ENCODE data around the gene RPL35A. TPM values are rescaled to one million over a fixed set of nuclear protein-coding genes. Genes with fewer than 3 reads are reported as not detected.

RPL35A gene
- total and polyA plus RNA-seq, 2 of the 4 experiments (the other 2 are of a cell fraction): 906 to 1,064 TPM

GRCh38 chr3:197952440-197952839 is 2.5 kb downstream of the RPL35A start:
- Histone ChIP-seq H3K4me3 (ENCODE audit: insufficient read depth, low read depth, low read length) (no peak overlapping the region), H3K4me2 (ENCODE audit: low read depth, low read length) (no peak overlapping the region), H3K9me3 (ENCODE audit: control insufficient read depth, insufficient read depth, low read length) (no peaks in the 10 kb centered on the region), H4K8ac (ENCODE audit: low read depth in 2 of 2, low read length in 2 of 2) (no peak overlapping the region), H3K18ac (ENCODE audit: low read depth, low read length) (no peak overlapping the region), H4K20me1 (ENCODE audit: insufficient read depth, low read length) (peaks cover 45% of the 10 kb centered on the region), H2AFZ (replicated peaks; ENCODE audit: low read length, poor library complexity) (no peak overlapping the region), H3K4me1 (ENCODE audit: control insufficient read depth, insufficient read depth, low read length) (0 out of 2 replicates have a peak, but pooled peaks cover 1% of the 10 kb centered on the region), H3K79me1 (ENCODE audit: low read depth in 1 of 2, low read length in 2 of 2) (peaks cover 17 to 45% of the 10 kb centered on the region in 2 experiments), H3K27me3 (ENCODE audit: control insufficient read depth, insufficient read depth, low read length) (no peaks in the 10 kb centered on the region), H3K14ac (replicated peaks; ENCODE audit: low read depth, low read length) (no peak overlapping the region), H3K4ac (ENCODE audit: low read depth, low read length) (no peak overlapping the region), H3K27ac (ENCODE audit: insufficient read depth, low read length) (no peak overlapping the region), H3K9me1 (ENCODE audit: insufficient read depth, low read length) (no peaks in the 10 kb centered on the region), H3K36me3 (ENCODE audit: control insufficient read depth, insufficient read depth, low read length) (peaks cover 38% of the 10 kb centered on the region), H4K91ac (ENCODE audit: insufficient read depth, low read depth, low read length) (no peak overlapping the region), H2BK5ac (ENCODE audit: low read depth, low read length, poor library complexity, severe bottlenecking) (no peak overlapping the region), H3K23ac (ENCODE audit: low read depth, low read length) (no peak overlapping the region), H3K56ac (ENCODE audit: extremely low read depth, insufficient read depth, low read length) (no peak overlapping the region), H4K5ac (ENCODE audit: low read depth, low read length) (no peak overlapping the region), H2BK120ac (ENCODE audit: low read depth, low read length) (no peak overlapping the region), H2AK9ac (replicated peaks; ENCODE audit: low read depth, low read length, poor library complexity) (no peak overlapping the region), H2BK15ac (ENCODE audit: low read depth, low read length) (no peak overlapping the region), H2BK20ac (ENCODE audit: low read depth, low read length) (no peak overlapping the region), H3K9ac (ENCODE audit: low read depth, low read length) (no peak overlapping the region), H2AK5ac (ENCODE audit: low read depth, low read length) (no peak overlapping the region)
- TF ChIP-seq CEBPB (IDR thresholded peaks at IDR 0.05; ENCODE audit: low read depth, low read length) (no peak), MXI1 (IDR thresholded peaks at IDR 0.05; ENCODE audit: borderline replicate concordance, low read depth, low read length) (no peak), BHLHE40 (IDR thresholded peaks at IDR 0.05; ENCODE audit: low read depth, low read length) (no peak), NFE2L2 (IDR thresholded peaks at IDR 0.05; ENCODE audit: low read depth, low read length) (no peak), RCOR1 (IDR thresholded peaks at IDR 0.05; ENCODE audit: insufficient replicate concordance, low read length) (no peak), CTCF (conservative IDR thresholded peaks at IDR 0.05; ENCODE audit: low read depth, low read length) (no peak), FOS (IDR thresholded peaks at IDR 0.05; ENCODE audit: low read depth, low read length) (no peak), ELK1 (IDR thresholded peaks at IDR 0.05; ENCODE audit: borderline replicate concordance, low read depth, low read length) (no peak), USF2 (IDR thresholded peaks at IDR 0.05; ENCODE audit: low read depth, low read length) (no peak), POLR2A (IDR thresholded peaks at IDR 0.05; ENCODE audit: low read depth, low read length) (no peak), RFX5 (IDR thresholded peaks at IDR 0.05; ENCODE audit: low read depth, low read length) (no peak), MAFK (IDR thresholded peaks at IDR 0.05; ENCODE audit: low read depth, low read length) (no peak), SMC3 (IDR thresholded peaks at IDR 0.05; ENCODE audit: low read depth, low read length) (no peak), RAD21 (IDR thresholded peaks at IDR 0.05; ENCODE audit: low read length) (no peak), CHD1 (IDR thresholded peaks at IDR 0.05; ENCODE audit: low read depth, low read length) (no peak), MAZ (IDR thresholded peaks at IDR 0.05; ENCODE audit: borderline replicate concordance, low read depth, low read length) (no peak)
- in situ Hi-C loops (cut with MboI; ENCODE audit: low sequenced_read_pairs): no loop called here
- ATAC-seq (ENCODE audit: low read depth) (no peak), DNase-seq (no peak)
- intact Hi-C loops (cut with micrococcal nuclease): no loop called here
- no TSS peak for BruUV-seq (replicated peaks)
- CTCF ChIA-PET: no interaction called here
- 68% methylated on average over 3 of the region's 9 CpGs; no CpG with 5 or more reads in 1 of the 2 experiments for WGBS, 2 experiments (ENCODE audit: extremely low coverage in 2 of 2, insufficient read length in 1 of 2)
- POLR2A ChIA-PET (ENCODE audit: unreplicated experiment): no interaction called here
- dilution Hi-C loops (cut with HindIII; ENCODE audit: low sequenced_read_pairs, unreplicated experiment): no loop called here
